WTC11 (cell line): ENCODE results near the gene CYP8B1.

ENCODE experiments used
- ATF3 ChIP-seq: sonication (generic); formaldehyde crosslinking; conservative IDR thresholded peaks from 2 replicates; pipeline ENCODE4 v1.8.1; 2022; ENCODE audit warnings: mild to moderate bottlenecking, missing genetic modification reagents
- CTCF ChIP-seq: fragments of 200-600 bp; IDR thresholded peaks from 2 replicates; pipeline ENCODE4 v1.8.0; 2022; ENCODE audit warnings: antibody characterized with exemption
- E2F1 ChIP-seq: sonication (generic); formaldehyde crosslinking; IDR thresholded peaks from 2 replicates; pipeline ENCODE4 v1.8.0; 2022; ENCODE audit warnings: mild to moderate bottlenecking, missing genetic modification reagents
- ELF4 ChIP-seq: sonication (generic); formaldehyde crosslinking; IDR thresholded peaks from 2 replicates; pipeline ENCODE4 v1.8.1; 2022; ENCODE audit warnings: low read depth, mild to moderate bottlenecking, moderate library complexity, missing genetic modification reagents
- ETV6 ChIP-seq: sonication (generic); formaldehyde crosslinking; IDR thresholded peaks from 2 replicates; pipeline ENCODE4 v1.8.1; 2022; ENCODE audit warnings: mild to moderate bottlenecking, missing genetic modification reagents
- FOXJ3 ChIP-seq: sonication (generic); formaldehyde crosslinking; IDR thresholded peaks from 2 replicates; pipeline ENCODE4 v1.9.0; 2021; ENCODE audit warnings: missing genetic modification reagents, mild to moderate bottlenecking, borderline replicate concordance
- FOXP1 ChIP-seq: sonication (generic); formaldehyde crosslinking; IDR thresholded peaks from 2 replicates; pipeline ENCODE4 v1.8.0; 2022; ENCODE audit warnings: missing genetic modification reagents, mild to moderate bottlenecking, moderate library complexity, borderline replicate concordance
- FOXP4 ChIP-seq: sonication (generic); formaldehyde crosslinking; IDR thresholded peaks from 2 replicates; pipeline ENCODE4 v1.8.0; 2022; ENCODE audit warnings: mild to moderate bottlenecking, missing genetic modification reagents
- GABPB1 ChIP-seq: sonication (generic); formaldehyde crosslinking; IDR thresholded peaks from 2 replicates; pipeline ENCODE4 v1.8.1; 2023; ENCODE audit warnings: mild to moderate bottlenecking, missing genetic modification reagents
- HMGA2 ChIP-seq: fragments of 250-450 bp; sonication (Bioruptor Pico); IDR thresholded peaks from 2 replicates; pipeline ENCODE4 v1.4.0; 2021; ENCODE audit warnings: mild to moderate bottlenecking, moderate library complexity
- JUN ChIP-seq: sonication (generic); formaldehyde crosslinking; IDR thresholded peaks from 2 replicates; pipeline ENCODE4 v1.8.0; 2023; ENCODE audit warnings: mild to moderate bottlenecking, missing genetic modification reagents
- SMAD4 ChIP-seq: sonication (generic); formaldehyde crosslinking; IDR thresholded peaks from 2 replicates; pipeline ENCODE4 v1.8.0; 2022; ENCODE audit warnings: mild to moderate bottlenecking, missing genetic modification reagents
- USF1 ChIP-seq: sonication (generic); formaldehyde crosslinking; IDR thresholded peaks from 2 replicates; pipeline ENCODE4 v1.8.0; 2022; ENCODE audit warnings: mild to moderate bottlenecking, missing genetic modification reagents
- USF2 ChIP-seq: sonication (generic); formaldehyde crosslinking; IDR thresholded peaks from 2 replicates; pipeline ENCODE4 v1.8.1; 2023; ENCODE audit warnings: mild to moderate bottlenecking, missing genetic modification reagents, moderate library complexity

GRCh38 chr3:42855547-42856380 is 19.9 kb downstream of the CYP8B1 start:
- TF ChIP-seq GABPB1 (CRISPR knock-in tag) (peak; percentile 75), CTCF (no peak), USF1 (no peak), ELF4 (CRISPR knock-in tag) (no peak), SMAD4 (no peak), JUN (CRISPR knock-in tag) (no peak), ATF3 (CRISPR knock-in tag) (no peak), HMGA2 (CRISPR knock-in tag) (no peak), FOXJ3 (CRISPR knock-in tag) (no peak), E2F1 (CRISPR knock-in tag) (no peak), FOXP4 (no peak), USF2 (CRISPR knock-in tag) (no peak), FOXP1 (CRISPR knock-in tag) (no peak), ETV6 (CRISPR knock-in tag) (no peak)
